ENCODE data around the gene IL32.
A peak's percentile ranks its signal among the peaks of the same experiment; 100 is the strongest.

Gene IL32

DNA sequence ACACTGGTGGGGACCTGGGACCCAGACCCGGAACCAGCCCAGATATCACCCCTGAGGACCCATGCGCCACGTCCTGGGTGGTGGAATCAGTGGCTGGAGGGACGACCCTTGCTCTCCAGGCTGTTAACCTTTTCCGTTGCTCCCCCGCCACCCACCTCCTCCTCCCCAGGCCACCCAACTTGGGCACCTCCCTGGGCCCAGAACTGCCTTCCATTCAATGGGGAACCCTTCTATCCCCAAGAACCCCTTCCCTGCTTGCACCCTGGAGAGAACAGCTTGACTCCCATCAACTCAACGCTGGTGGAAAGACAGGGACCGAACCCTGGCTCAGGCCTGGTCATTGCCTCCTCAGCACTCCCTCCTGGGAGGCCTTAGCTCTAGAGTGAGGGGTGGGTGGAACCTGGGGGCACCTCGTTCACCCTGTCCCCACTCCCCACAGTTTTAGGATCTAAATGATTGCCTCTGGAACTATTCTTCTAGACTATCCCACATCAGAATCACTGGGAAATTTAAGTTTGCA is 5.7 kb upstream of the IL32 start:
- TF ChIP-seq, protein P1, sequence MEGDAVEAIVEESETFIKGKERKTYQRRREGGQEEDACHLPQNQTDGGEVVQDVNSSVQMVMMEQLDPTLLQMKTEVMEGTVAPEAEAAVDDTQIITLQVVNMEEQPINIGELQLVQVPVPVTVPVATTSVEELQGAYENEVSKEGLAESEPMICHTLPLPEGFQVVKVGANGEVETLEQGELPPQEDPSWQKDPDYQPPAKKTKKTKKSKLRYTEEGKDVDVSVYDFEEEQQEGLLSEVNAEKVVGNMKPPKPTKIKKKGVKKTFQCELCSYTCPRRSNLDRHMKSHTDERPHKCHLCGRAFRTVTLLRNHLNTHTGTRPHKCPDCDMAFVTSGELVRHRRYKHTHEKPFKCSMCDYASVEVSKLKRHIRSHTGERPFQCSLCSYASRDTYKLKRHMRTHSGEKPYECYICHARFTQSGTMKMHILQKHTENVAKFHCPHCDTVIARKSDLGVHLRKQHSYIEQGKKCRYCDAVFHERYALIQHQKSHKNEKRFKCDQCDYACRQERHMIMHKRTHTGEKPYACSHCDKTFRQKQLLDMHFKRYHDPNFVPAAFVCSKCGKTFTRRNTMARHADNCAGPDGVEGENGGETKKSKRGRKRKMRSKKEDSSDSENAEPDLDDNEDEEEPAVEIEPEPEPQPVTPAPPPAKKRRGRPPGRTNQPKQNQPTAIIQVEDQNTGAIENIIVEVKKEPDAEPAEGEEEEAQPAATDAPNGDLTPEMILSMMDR (IDR thresholded peaks at IDR 0.05; ENCODE audit: insufficient read depth, low read depth, low read length, missing control alignments), result no peak
- peak overlapping the region; percentile 69 for H3K4me3 ChIP-seq (ENCODE audit: low read length)
- DNase-seq (ENCODE audit: low read depth), result no peak

DNA sequence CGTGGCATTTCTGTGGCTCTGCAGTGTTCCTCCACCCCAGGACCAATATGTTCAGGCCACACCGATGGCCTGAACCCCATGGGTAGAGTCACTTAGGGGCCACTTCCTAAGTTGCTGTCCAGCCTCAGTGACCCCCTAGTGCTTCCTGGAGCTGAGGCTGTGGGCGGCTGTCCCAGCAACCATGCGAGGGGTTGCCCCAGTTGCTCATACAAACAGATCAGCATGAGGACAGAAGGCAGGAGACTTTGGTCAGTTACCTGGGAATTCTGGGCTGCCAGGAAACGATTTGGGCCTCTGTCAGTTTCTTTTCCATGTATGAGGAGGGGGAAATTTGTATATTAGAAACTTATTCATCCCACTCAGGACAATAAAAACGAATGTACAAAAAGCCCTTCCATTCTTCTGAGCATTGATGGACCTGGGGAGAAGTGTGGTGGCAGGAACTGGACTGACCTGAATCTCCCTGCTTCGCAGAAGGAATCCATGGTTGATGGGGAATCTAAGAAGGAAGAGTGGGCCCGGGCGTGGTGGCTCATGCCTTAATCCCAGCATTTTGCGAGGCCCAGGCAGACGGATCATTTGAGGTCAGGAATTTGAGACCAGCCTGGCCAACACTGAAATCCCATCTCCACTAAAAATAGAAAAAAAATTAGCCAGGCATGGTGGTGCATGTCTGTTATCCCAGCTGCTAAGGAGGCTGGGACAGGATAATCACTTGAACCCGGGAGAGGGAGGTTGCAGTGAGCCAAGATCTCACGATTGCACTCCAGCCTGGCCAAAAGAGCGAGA is 4.9 kb upstream of the IL32 start:
- no peak overlapping the region for H3K4me3 ChIP-seq (ENCODE audit: low read length)
- TF ChIP-seq, protein P1 (IDR thresholded peaks at IDR 0.05; ENCODE audit: insufficient read depth, low read depth, low read length, missing control alignments), result no peak

DNA sequence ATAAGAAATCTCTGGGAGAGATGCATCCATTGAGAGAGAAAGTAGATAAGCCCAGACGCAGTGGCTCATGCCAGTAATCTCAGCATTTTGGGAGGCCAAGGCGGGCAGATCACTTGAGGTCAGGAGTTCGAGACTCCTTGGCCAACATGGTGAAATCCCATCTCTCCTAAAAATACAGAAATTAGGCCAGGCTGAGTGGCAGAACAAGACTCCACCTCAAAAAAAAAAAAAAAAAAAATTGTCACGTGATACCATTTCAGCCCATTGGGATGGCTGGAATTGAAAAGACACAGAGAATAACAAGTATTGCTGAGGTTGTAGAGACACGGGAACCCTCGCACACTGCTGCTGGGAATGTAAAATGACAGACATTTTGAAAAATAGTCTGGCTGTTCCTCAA is 2.9 kb upstream of the IL32 start:
- no peak for DNase-seq (ENCODE audit: low read depth)
- TF ChIP-seq, protein P1 (IDR thresholded peaks at IDR 0.05; ENCODE audit: insufficient read depth, low read depth, low read length, missing control alignments), result no peak
- no peak overlapping the region for H3K4me3 ChIP-seq (ENCODE audit: low read length)

More for the DNA sequence above, 4.9 kb upstream of the IL32 start:
- no peak for DNase-seq (ENCODE audit: low read depth)

DNA sequence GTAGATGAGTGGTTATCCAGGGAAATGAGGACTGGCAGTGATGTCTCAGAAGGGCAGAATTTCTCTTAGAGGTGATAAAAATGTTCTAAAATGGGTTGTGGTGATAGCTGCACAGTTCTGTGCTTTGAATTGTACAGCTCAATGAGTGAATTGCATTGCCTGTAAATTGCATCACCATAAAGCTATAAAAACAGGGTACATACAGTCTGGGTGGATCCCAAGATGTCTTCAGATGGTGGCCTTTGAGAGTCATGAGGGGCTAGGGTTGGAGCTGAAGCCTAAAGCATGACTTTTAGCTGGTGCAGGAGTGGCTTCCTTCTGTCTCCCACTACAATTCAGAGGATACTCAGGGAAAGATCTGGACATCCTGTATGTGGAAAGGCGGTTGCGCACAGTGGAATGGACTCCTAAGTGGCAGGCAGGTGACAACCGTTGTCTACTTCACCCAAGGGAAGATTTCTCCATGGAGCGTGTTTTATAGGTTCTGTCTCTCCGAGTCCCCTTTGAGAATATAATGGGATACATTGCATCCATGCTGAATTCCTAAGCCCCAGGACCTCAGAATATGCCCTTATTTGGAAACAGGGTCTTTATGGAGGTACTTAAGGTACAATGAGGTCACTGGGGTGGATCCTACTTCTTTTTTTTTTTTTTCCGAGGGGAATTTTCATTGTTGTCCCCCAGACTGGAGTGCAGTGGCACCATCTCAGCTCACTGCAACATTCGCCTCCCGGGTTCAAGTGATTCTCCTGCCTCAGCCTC is 1.6 kb upstream of the IL32 start:
- DNase-seq (ENCODE audit: low read depth), result no peak
- no peak overlapping the region for H3K4me3 ChIP-seq (ENCODE audit: low read length)
- TF ChIP-seq, protein P1 (IDR thresholded peaks at IDR 0.05; ENCODE audit: insufficient read depth, low read depth, low read length, missing control alignments), result no peak

DNA sequence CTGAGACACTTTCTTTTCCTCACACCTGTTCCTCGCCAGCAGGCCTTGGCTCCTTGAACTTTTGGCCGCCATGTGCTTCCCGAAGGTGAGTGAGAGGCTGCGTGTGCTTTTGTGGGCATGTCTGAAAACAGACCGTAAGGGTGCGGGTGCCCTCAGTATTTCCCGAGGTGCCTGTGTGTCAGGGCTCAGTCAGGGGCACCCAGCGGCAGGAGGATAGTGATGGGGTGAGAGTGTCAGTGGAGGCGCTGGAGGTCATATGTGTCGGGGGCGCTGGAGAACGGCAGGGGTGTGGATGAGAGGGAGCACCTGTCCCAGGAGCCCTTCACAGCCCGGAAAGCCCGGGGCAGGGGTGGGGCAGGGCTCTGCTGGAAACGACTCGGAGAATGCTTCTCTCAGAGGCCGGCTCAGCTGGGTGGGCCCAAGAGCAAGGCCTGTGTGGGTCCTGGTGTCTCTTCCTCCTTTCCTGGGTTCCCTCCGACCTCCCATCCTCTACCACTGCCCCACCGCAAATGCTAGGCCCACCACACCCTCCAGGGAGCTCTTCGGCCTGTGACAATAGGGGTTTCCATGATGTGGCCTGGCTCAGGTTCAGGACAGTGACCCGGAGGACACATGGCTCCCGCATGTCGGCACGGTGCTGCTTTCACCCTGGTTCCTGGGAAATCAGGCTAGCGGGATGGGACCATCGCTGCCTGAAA is 451 bp downstream of the IL32 start:
- TF ChIP-seq, protein P1 (IDR thresholded peaks at IDR 0.05; ENCODE audit: insufficient read depth, low read depth, low read length, missing control alignments), result no peak
- DNase-seq (ENCODE audit: low read depth), result no peak
- H3K4me3 ChIP-seq (ENCODE audit: low read length), result no peak overlapping the region

DNA sequence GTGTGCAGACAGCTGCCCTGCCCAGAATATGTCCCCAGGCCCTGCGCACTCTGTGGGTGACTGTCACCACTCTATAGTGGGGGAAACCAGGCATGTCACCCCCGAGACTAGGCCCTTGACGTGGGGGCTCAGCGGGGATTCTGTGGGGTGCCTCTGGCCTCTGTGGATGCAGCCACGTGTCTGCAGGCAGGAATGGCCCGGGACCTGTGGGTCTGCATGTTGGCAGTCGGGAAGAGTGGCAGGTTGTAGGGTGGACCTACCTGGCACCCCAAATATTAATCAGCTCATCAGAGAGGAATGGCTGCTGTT is 954 bp downstream of the IL32 start:
- H3K4me3 ChIP-seq (ENCODE audit: low read length), result no peak overlapping the region
- TF ChIP-seq, protein P1 (IDR thresholded peaks at IDR 0.05; ENCODE audit: insufficient read depth, low read depth, low read length, missing control alignments), result no peak
- DNase-seq (ENCODE audit: low read depth), result no peak

All from epithelial cell of esophagus (primary cell).